ENCODE measurements around the gene SPON1. TPM values are rescaled to one million over a fixed set of nuclear protein-coding genes. Genes with fewer than 3 reads are reported as not detected.
A peak's percentile ranks its signal among the peaks of the same experiment; 100 is the strongest.
"Not testable (repeated sequence)": the region's sequence is repeated elsewhere in the genome, so short reads cannot be mapped to it uniquely, and the experiment has no call there.

SPON1 gene
- total RNA-seq, 3 donors from 2014 or later (not counting 1 experiment from before 2014, with no cell fraction given) = 0.09 to 0.18 TPM; not detected in 1

GRCh38 chr11:14275076-14275475, 312.6 kb downstream of the SPON1 start:
- intact Hi-C loops (cut with micrococcal nuclease) = no loop called here
- H3K36me3 Mint-ChIP-seq = no peaks in the 10 kb centered on the region
- Histone ChIP-seq H3K4me3 (ENCODE audit: low read length) (no peak overlapping the region), H3K27ac (ENCODE audit: low read length) (no peak overlapping the region), H3K4me1 (ENCODE audit: control insufficient read depth, insufficient read depth, low read length) (peaks cover 18% of the 10 kb centered on the region), H3K36me3 (ENCODE audit: control insufficient read depth, insufficient read depth, low read length) (peaks cover 10% of the 10 kb centered on the region), H3K27me3 (ENCODE audit: control insufficient read depth, insufficient read depth, low read length) (no peaks in the 10 kb centered on the region), H3K9me3 (ENCODE audit: control insufficient read depth, insufficient read depth, low read length) (no peaks in the 10 kb centered on the region)
- DNase-seq = no peak
- H3K9me3 Mint-ChIP-seq = no peaks in the 10 kb centered on the region
- H3K27ac Mint-ChIP-seq = peak overlapping the region in 1 of 2 donors; percentile 78
- no peaks in the 10 kb centered on the region for H3K27me3 Mint-ChIP-seq (ENCODE audit: low read depth in 2 of 2)
- no peak for TF ChIP-seq CTCF (IDR thresholded peaks at IDR 0.05)
- no peak for ATAC-seq
- H3K4me3 Mint-ChIP-seq = no peak overlapping the region
- peaks cover 28 to 42% of the 10 kb centered on the region in 2 donors for H3K4me1 Mint-ChIP-seq

DNA sequence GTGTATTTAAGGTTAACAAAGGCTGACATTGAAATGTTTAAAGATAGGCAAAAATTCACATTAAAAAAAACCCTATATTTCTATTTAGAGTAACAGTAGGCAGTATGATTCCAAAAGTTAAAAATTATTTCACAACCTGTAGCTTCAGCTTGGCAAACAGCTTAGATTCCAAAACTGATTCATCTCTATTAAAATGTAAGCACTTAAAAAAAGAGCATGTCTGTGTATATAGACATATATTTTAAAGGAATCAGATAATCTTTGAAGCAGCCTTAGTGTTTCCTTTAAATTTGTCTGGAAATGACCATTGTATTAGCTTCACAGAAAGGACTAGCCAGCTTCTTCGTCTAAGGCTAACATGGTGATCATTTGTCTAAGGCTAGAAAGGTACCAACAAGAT, 316.3 kb downstream of the SPON1 start:
- H3K9me3 Mint-ChIP-seq; ATAC-seq; H3K4me3 ChIP-seq (ENCODE audit: low read length); H3K27me3 ChIP-seq (ENCODE audit: control insufficient read depth, insufficient read depth, low read length); DNase-seq; H3K4me1 ChIP-seq (ENCODE audit: control insufficient read depth, insufficient read depth, low read length); H3K27ac ChIP-seq (ENCODE audit: low read length); H3K27me3 Mint-ChIP-seq (ENCODE audit: low read depth in 2 of 2); H3K36me3 Mint-ChIP-seq; H3K4me3 Mint-ChIP-seq; intact Hi-C loops (cut with micrococcal nuclease); H3K9me3 ChIP-seq (ENCODE audit: control insufficient read depth, insufficient read depth, low read length): not testable (repeated sequence)
- peaks cover 17 to 21% of the 10 kb centered on the region in 2 donors for H3K4me1 Mint-ChIP-seq
- H3K27ac Mint-ChIP-seq = peak overlapping the region in 1 of 2 donors; percentile 57
- H3K36me3 ChIP-seq (ENCODE audit: control insufficient read depth, insufficient read depth, low read length) = peaks cover 33% of the 10 kb centered on the region
- WGBS (ENCODE audit: insufficient coverage) = 100% methylated on average over 1 of the region's 1 CpG

DNA sequence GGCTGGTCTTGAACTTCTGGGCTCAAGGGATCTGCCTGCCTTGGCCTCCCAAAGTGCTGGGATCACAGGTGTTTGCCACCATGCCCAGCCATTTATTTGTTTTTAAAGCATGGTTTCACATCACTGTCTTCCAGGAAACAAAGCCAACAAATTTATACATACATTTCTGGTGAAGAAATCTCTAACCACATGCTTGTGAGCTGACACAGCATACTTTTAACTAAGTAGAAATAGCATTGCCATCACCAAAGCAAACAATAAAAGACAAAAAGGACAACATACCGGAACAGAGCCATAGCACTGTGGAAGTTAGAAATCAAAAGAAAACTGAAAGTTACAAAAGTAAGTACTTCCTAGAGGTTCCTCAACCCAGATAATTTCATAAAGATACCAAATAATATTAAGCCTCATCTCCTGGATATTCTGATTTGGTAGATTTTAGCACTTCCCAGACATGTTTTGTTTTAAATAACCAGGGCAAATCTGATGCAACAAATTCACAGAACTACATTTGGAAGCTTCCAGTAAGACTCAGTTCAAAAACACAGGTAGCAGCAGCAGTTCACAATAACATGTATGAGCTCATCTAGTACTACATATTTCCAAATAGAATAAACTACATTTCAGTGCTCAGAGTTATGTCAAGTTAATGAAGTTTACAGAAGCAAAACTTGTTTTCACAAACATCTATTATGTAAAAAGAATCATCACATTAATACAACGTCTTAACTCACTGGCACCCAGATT, 325.8 kb downstream of the SPON1 start:
- Histone ChIP-seq H3K27me3 (ENCODE audit: control insufficient read depth, insufficient read depth, low read length) (no peaks in the 10 kb centered on the region), H3K4me1 (ENCODE audit: control insufficient read depth, insufficient read depth, low read length) (peaks cover 6% of the 10 kb centered on the region), H3K9me3 (ENCODE audit: control insufficient read depth, insufficient read depth, low read length) (no peaks in the 10 kb centered on the region), H3K4me3 (ENCODE audit: low read length) (no peak overlapping the region), H3K27ac (ENCODE audit: low read length) (peak overlapping the region; percentile 71), H3K36me3 (ENCODE audit: control insufficient read depth, insufficient read depth, low read length) (peaks cover 36% of the 10 kb centered on the region)
- ATAC-seq (peak; percentile 64 to 72 (median 69)), DNase-seq (no peak)
- 87% methylated on average over 1 of the region's 2 CpGs for WGBS (ENCODE audit: insufficient coverage)
- TF ChIP-seq CTCF (IDR thresholded peaks at IDR 0.05) = no peak
- intact Hi-C loops (cut with micrococcal nuclease) = no loop called here
- Mint-ChIP-seq H3K27me3 (ENCODE audit: low read depth in 2 of 2) (no peaks in the 10 kb centered on the region), H3K9me3 (no peaks in the 10 kb centered on the region), H3K36me3 (peaks cover 14% of the 10 kb centered on the region), H3K4me3 (peak overlapping the region; percentile 41), H3K4me1 (peaks cover 21 to 24% of the 10 kb centered on the region in 2 donors), H3K27ac (peak overlapping the region; percentile 81 to 88)

GRCh38 chr11:14290422-14290821, 327.9 kb downstream of the SPON1 start:
- no peak overlapping the region for H3K4me3 Mint-ChIP-seq
- H3K4me3 ChIP-seq (ENCODE audit: low read length) = no peak overlapping the region
- H3K4me1 Mint-ChIP-seq = peaks cover 21 to 24% of the 10 kb centered on the region in 2 donors
- H3K9me3 ChIP-seq (ENCODE audit: control insufficient read depth, insufficient read depth, low read length) = no peaks in the 10 kb centered on the region
- no peak for DNase-seq
- H3K36me3 Mint-ChIP-seq = peaks cover 6% of the 10 kb centered on the region
- H3K27ac Mint-ChIP-seq = peak overlapping the region in 1 of 2 donors; percentile 11
- H3K27ac ChIP-seq (ENCODE audit: low read length) = no peak overlapping the region
- H3K27me3 Mint-ChIP-seq (ENCODE audit: low read depth in 2 of 2) = no peaks in the 10 kb centered on the region
- H3K27me3 ChIP-seq (ENCODE audit: control insufficient read depth, insufficient read depth, low read length) = no peaks in the 10 kb centered on the region
- peaks cover 40% of the 10 kb centered on the region for H3K36me3 ChIP-seq (ENCODE audit: control insufficient read depth, insufficient read depth, low read length)
- intact Hi-C loops (cut with micrococcal nuclease) = no loop called here
- H3K4me1 ChIP-seq (ENCODE audit: control insufficient read depth, insufficient read depth, low read length) = peaks cover 6% of the 10 kb centered on the region
- 86% methylated on average over 2 of the region's 3 CpGs for WGBS (ENCODE audit: insufficient coverage)
- no peak for ATAC-seq
- no peak for TF ChIP-seq CTCF (IDR thresholded peaks at IDR 0.05)
- H3K9me3 Mint-ChIP-seq = no peaks in the 10 kb centered on the region

All from natural killer cell (primary cell).